ENCODE data around the gene CD2BP2. TPM values are rescaled to one million over a fixed set of nuclear protein-coding genes. Genes with fewer than 3 reads are reported as not detected.

The CD2BP2 gene
- total and polyA plus RNA-seq, 2 of the 13 experiments (the other 11 are each of a cell fraction or from before 2014, with no cell fraction given): 24.9 to 54.6 TPM

GRCh38 chr16:30335598-30336474 is 19.3 kb downstream of the CD2BP2 start (continued):
- no peak for TF ChIP-seq MAFG (CRISPR knock-in tag; IDR thresholded peaks at IDR 0.05)
- no peak; the same call in 1 of the 2 replicates for TF ChIP-seq SMAD9 (CRISPR knock-in tag; IDR thresholded peaks at IDR 0.05)
- TF ChIP-seq, protein P1, sequence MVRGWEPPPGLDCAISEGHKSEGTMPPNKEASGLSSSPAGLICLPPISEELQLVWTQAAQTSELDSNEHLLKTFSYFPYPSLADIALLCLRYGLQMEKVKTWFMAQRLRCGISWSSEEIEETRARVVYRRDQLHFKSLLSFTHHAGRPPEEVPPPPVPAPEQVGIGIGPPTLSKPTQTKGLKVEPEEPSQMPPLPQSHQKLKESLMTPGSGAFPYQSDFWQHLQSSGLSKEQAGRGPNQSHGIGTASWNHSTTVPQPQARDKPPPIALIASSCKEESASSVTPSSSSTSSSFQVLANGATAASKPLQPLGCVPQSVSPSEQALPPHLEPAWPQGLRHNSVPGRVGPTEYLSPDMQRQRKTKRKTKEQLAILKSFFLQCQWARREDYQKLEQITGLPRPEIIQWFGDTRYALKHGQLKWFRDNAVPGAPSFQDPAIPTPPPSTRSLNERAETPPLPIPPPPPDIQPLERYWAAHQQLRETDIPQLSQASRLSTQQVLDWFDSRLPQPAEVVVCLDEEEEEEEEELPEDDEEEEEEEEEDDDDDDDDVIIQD (CRISPR knock-in tag; IDR thresholded peaks at IDR 0.05; ENCODE audit: low read depth): peak; percentile 76
- no peak for TF ChIP-seq THAP9 (CRISPR knock-in tag; IDR thresholded peaks at IDR 0.05; ENCODE audit: borderline replicate concordance)
- TF ChIP-seq DR1 (CRISPR knock-in tag; IDR thresholded peaks at IDR 0.05): peak; percentile 97
- peak; percentile 36 for TF ChIP-seq IKZF4 (CRISPR knock-in tag; IDR thresholded peaks at IDR 0.05; ENCODE audit: borderline replicate concordance, low read depth, not compliant biosample characterization)
- TF ChIP-seq, protein P2, sequence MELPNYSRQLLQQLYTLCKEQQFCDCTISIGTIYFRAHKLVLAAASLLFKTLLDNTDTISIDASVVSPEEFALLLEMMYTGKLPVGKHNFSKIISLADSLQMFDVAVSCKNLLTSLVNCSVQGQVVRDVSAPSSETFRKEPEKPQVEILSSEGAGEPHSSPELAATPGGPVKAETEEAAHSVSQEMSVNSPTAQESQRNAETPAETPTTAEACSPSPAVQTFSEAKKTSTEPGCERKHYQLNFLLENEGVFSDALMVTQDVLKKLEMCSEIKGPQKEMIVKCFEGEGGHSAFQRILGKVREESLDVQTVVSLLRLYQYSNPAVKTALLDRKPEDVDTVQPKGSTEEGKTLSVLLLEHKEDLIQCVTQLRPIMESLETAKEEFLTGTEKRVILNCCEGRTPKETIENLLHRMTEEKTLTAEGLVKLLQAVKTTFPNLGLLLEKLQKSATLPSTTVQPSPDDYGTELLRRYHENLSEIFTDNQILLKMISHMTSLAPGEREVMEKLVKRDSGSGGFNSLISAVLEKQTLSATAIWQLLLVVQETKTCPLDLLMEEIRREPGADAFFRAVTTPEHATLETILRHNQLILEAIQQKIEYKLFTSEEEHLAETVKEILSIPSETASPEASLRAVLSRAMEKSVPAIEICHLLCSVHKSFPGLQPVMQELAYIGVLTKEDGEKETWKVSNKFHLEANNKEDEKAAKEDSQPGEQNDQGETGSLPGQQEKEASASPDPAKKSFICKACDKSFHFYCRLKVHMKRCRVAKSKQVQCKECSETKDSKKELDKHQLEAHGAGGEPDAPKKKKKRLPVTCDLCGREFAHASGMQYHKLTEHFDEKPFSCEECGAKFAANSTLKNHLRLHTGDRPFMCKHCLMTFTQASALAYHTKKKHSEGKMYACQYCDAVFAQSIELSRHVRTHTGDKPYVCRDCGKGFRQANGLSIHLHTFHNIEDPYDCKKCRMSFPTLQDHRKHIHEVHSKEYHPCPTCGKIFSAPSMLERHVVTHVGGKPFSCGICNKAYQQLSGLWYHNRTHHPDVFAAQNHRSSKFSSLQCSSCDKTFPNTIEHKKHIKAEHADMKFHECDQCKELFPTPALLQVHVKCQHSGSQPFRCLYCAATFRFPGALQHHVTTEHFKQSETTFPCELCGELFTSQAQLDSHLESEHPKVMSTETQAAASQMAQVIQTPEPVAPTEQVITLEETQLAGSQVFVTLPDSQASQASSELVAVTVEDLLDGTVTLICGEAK (IDR thresholded peaks at IDR 0.05): no peak
- TF ChIP-seq, protein P2 (CRISPR knock-in tag; IDR thresholded peaks at IDR 0.05): 0 out of 2 replicates have a peak, but pooled peaks have one; percentile 8
- TF ChIP-seq, protein P3, sequence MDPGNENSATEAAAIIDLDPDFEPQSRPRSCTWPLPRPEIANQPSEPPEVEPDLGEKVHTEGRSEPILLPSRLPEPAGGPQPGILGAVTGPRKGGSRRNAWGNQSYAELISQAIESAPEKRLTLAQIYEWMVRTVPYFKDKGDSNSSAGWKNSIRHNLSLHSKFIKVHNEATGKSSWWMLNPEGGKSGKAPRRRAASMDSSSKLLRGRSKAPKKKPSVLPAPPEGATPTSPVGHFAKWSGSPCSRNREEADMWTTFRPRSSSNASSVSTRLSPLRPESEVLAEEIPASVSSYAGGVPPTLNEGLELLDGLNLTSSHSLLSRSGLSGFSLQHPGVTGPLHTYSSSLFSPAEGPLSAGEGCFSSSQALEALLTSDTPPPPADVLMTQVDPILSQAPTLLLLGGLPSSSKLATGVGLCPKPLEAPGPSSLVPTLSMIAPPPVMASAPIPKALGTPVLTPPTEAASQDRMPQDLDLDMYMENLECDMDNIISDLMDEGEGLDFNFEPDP (CRISPR knock-in tag; conservative IDR thresholded peaks at IDR 0.05): no peak
- TF ChIP-seq NR0B2 (CRISPR knock-in tag; IDR thresholded peaks at IDR 0.05): no peak
- TF ChIP-seq NFKB2 (CRISPR knock-in tag; IDR thresholded peaks at IDR 0.05; ENCODE audit: borderline replicate concordance): peak; percentile 75; the same call in 1 of the 2 replicates
